GM19351 (cell line): Measurements from ENCODE around the gene ZNF580.

Experiments used
- ATAC-seq: cut with Tn5 transposase; IDR thresholded peaks from one replicate; pipeline ENCODE4 v1.9.1; 2021; ENCODE audit warnings: mild to moderate bottlenecking, moderate library complexity; ENCODE audit not compliant: unreplicated experiment

The ZNF580 gene

DNA sequence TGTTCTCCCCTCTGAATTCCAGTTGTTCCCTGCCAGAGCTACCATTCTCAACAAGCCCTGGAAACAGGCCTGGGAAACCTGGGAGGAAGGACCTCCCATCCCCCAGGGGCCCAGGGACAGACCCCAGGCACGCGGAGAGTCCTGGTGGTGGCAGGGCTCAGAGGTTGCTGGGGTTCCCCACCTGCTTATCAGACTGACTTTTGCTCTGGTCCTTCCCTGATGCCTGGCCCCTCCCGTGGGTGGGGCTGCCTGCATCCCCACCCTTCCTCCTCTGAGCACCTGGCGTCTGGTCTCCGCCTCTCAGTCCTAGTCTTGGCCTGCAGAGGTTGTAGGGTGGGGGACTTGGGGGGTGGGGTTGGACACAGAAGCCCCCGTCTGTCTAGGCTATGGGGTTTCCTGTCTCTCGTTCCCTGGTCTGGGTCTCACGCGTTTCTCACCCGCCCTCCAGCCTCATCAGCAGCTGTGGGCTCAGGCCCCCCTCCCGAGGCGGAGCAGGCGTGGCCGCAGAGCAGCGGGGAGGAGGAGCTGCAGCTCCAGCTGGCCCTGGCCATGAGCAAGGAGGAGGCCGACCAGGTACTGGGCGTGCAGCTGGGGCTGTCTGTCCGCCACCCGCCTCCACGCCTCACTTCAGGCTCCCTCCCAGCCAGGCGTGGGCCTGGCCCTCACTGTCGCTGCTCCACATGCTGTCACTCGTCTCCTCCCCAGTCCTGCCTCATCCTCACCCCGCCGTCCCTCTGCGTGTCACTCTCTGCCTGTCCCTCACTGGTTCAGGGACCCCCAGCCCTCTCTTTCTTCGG is 47.8 kb downstream of the ZNF580 start:
- no peak for ATAC-seq

- ATAC-seq = no peak
Observed at GRCh38 chr19:55689411-55690108, 48.8 kb downstream of the ZNF580 start.

GRCh38 chr19:55690109-55690768 is 49.4 kb downstream of the ZNF580 start:
- ATAC-seq = no peak

DNA sequence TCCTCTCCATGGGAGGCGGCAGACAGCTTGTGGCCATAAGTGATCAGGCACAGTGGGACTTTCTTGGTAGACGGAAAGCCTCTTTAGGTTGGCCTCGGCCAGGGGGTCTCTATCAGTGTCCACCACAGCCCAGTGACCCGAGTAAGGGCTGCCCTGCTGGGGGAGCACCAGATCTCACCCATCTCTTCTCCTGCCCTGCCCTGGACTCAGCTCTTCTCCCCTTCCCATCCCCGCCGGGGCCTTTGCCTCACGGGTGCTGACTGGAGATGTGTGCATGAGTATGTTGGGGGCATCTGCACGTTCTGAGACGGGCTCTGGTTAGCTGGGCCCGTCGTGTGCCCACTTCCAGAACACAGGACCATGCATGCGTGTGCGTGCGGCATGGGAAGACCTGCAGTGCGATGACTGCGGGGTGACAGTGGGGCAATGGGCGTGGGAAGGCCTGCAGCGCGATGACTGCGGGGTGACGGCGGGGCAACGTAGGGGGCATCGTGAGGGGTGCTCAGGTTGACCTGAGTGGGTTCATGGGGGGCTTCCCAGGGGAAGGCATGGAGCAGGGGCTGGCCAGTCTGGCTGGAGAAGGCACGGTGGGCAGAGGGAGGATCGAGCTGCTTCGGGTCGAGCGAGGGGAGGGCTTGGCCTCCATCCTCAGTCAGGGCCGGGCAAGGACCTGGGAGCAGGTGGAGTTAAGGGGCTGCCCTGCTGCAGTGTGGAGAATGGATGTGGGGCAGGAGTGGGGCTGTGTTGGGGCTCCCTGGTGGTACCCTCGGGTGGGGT is 50.2 kb downstream of the ZNF580 start:
- ATAC-seq = no peak

DNA sequence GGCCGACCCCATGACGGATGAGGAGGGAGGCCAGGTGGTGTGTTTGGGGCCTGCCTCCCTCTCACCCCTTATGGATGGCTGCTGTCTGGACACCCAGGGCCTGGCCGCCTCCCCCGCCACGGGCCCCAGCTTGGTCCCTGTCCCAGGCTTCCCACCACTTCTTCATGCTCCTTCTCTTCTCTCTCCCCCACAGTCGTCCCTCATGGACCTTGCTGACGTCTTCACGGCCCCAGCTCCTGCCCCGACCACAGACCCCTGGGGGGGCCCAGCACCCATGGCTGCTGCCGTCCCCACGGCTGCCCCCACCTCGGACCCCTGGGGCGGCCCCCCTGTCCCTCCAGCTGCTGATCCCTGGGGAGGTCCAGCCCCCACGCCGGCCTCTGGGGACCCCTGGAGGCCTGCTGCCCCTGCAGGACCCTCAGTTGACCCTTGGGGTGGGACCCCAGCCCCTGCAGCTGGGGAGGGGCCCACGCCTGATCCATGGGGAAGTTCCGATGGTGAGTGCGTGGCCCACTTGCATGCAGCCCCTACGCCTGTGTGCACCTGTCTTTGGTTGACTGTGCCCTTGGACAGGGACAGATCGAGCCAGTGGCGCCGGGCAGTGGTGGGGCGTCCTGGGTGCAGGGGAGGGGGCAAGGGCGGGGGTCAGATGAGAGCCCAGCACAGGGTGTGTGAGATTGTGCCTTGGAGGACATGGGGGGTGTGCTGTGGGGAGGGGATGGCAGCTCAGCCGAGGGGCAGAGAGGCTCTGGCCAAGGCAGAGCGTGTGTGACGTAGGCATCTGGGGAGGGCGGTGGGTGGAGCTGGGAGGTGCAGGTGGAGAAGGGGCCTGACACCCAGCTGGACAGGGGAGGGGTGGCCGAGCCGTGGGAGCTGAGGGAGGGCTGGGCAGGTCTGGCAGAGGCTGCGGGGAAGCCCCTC is 51.0 kb downstream of the ZNF580 start:
- no peak for ATAC-seq

GRCh38 chr19:55692681-55693081 is 51.9 kb downstream of the ZNF580 start:
- no peak for ATAC-seq
